Pancreas (tissue), 10 donors: Measurements from ENCODE around the gene GPC3. TPM values are rescaled to one million over a fixed set of nuclear protein-coding genes. Genes with fewer than 3 reads are reported as not detected.

Source experiments
- ATAC-seq, 4 donors: fragments of 200-7000 bp; cut with Tn5 transposase; one replicate each; pipeline versions ENCODE4 v1.8.0 to v1.9.1; 2020; ENCODE audit warnings: mild to moderate bottlenecking in 4 of 4, moderate library complexity in 4 of 4
- DNase-seq, 6 donors: peaks; one replicate each; pipeline ENCODE4 v3.0.0-alpha.2; 2020
- FAIRE-seq: peaks from 2 replicates; lab custom pipeline; 2012; peaks lifted over from hg19 to GRCh38; lab: Jason Lieb, UNC
- H3K27ac ChIP-seq, 4 donors: fragments of 200-600 bp; sonication (generic); 1 replicate in 3 of 4; 2 replicates in 1 of 4; pipeline versions ENCODE4 v1.5.0 to v1.8.0; 2020
- H3K27me3 ChIP-seq, 4 donors: fragments of 200-600 bp; one replicate each; pipeline ENCODE4 v1.8.0; 2021
- H3K36me3 ChIP-seq, 3 donors: fragments of 200-600 bp; sonication (generic) in 1 of 3; one replicate each; pipeline versions ENCODE4 v1.5.0 to v1.8.0; 2020 to 2021
- H3K4me1 ChIP-seq, 3 donors: fragments of 200-600 bp; one replicate each; pipeline ENCODE4 v1.8.0; 2021
- H3K4me3 ChIP-seq, 4 donors: fragments of 200-600 bp; sonication (generic) in 2 of 4; one replicate each; pipeline versions ENCODE4 v1.5.0 to v1.8.0; 2020 to 2021
- H3K9me3 ChIP-seq, 4 donors: fragments of 200-600 bp; one replicate each; pipeline ENCODE4 v1.8.0; 2021
- CTCF ChIP-seq, 4 donors: fragments of 200-600 bp; sonication (generic) in 3 of 4; IDR thresholded peaks; one replicate each; pipeline versions ENCODE4 v1.5.0 to v1.8.0; 2021; ENCODE audit warnings: antibody characterized with exemption in 4 of 4
- WGBS, 2 donors: extraction: QIAGEN DNeasy Blood & Tissue Kit; methylation state at CpG; one replicate each; pipeline ENCODE4 v1.1.7; 2013; 5-methylcytosine and 5-hydroxymethylcytosine counted together
- intact Hi-C, 3 donors: fragments of 100-400 bp; cut with DNase I; formaldehyde crosslinking; loops; one replicate each; pipeline versions ENCODE4 v1.11.1 to v1.14.2; 2022
- polyA plus RNA-seq, 2 donors: library from polyadenylated mRNA; stranded (reverse); fragments of 200-250 nt; gene quantifications; one replicate each; pipeline ENCODE4 v1.2.3, GENCODE V29; 2013
- total RNA-seq, 6 donors: library from RNA; stranded (reverse); fragmentation: NEBNext Ultra II Directional in 4 of 6; extraction: Animal tissue kit (Norgen Biotek cat#: 25700) in 4 of 6; gene quantifications; one replicate each; pipeline versions ENCODE4 v1.2.1 to v1.2.4, GENCODE V29; 2021 to 2023
- donor health status: healthy with polysubstance abuse.
- donor health status: DM: no; HTN: no; CAD: no; lungs with moderate emphysema.
- donor health status: DM: no; HTN: no; CAD: no.
- donor health status: control.
- donor health status: control.
- donor health status: Bipolar disorder and iron deficiency.
- donor health status: DM: yes; HTN: yes; CAD: no.
- donor health status: DM: no; HTN: no; CAD: no.
- donor health status: DM: no; HTN: no; CAD: no.
- donor health status: DM: yes; HTN: yes; CAD: no.

GPC3 gene
- total and polyA plus RNA-seq, 8 donors = 0.95 to 18.6 (median 2.7) TPM

GRCh38 chrX:133602881-133603280, 382.5 kb downstream of the GPC3 start:
- FAIRE-seq (peak; percentile 67), DNase-seq (no peak), ATAC-seq (no peak)
- WGBS, 2 donors = 69 to 92% methylated on average over 4 of the region's 4 CpGs
- H3K9me3 ChIP-seq = no peaks in the 10 kb centered on the region
- intact Hi-C loops = no loop called here
- H3K4me1 ChIP-seq = peaks cover 3 to 11% (median 6%) of the 10 kb centered on the region in 3 donors
- no peaks in the 10 kb centered on the region for H3K36me3 ChIP-seq
- H3K4me3 ChIP-seq = no peak overlapping the region
- peaks cover 0 to 8% (median 0%) of the 10 kb centered on the region in 4 donors for H3K27me3 ChIP-seq
- no peak for TF ChIP-seq CTCF (IDR thresholded peaks at IDR 0.05)
- no peak overlapping the region for H3K27ac ChIP-seq

GRCh38 chrX:133601116-133601515, 384.3 kb downstream of the GPC3 start:
- WGBS, 2 donors = 68 to 80% methylated on average over 4 of the region's 4 CpGs
- Histone ChIP-seq H3K27ac (no peak overlapping the region), H3K27me3 (peaks cover 0 to 8% (median 0%) of the 10 kb centered on the region in 4 donors), H3K36me3 (no peaks in the 10 kb centered on the region), H3K4me1 (peaks cover 0 to 6% (median 0%) of the 10 kb centered on the region in 3 donors), H3K4me3 (no peak overlapping the region), H3K9me3 (no peaks in the 10 kb centered on the region)
- DNase-seq = no peak
- intact Hi-C loops = no loop called here
- no peak for ATAC-seq
- FAIRE-seq = no peak
- no peak for TF ChIP-seq CTCF (IDR thresholded peaks at IDR 0.05)

GRCh38 chrX:133600536-133600935, 384.9 kb downstream of the GPC3 start:
- Histone ChIP-seq H3K36me3 (no peaks in the 10 kb centered on the region), H3K4me3 (no peak overlapping the region), H3K27me3 (peaks cover 0 to 8% (median 0%) of the 10 kb centered on the region in 4 donors), H3K9me3 (no peaks in the 10 kb centered on the region), H3K27ac (no peak overlapping the region), H3K4me1 (peaks cover 0 to 6% (median 0%) of the 10 kb centered on the region in 3 donors)
- TF ChIP-seq CTCF (IDR thresholded peaks at IDR 0.05) = no peak
- WGBS, 2 donors = 71 to 91% methylated on average over 1 of the region's 1 CpG
- ATAC-seq (no peak), FAIRE-seq (no peak), DNase-seq (no peak)
- intact Hi-C loops = no loop called here

GRCh38 chrX:133598601-133599335, 386.6 kb downstream of the GPC3 start:
- Histone ChIP-seq H3K27ac (no peak overlapping the region), H3K27me3 (peaks cover 0 to 8% (median 0%) of the 10 kb centered on the region in 4 donors), H3K4me1 (peaks cover 0 to 6% (median 0%) of the 10 kb centered on the region in 3 donors), H3K4me3 (no peak overlapping the region), H3K36me3 (no peaks in the 10 kb centered on the region), H3K9me3 (no peaks in the 10 kb centered on the region)
- TF ChIP-seq CTCF (IDR thresholded peaks at IDR 0.05) = no peak
- DNase-seq = no peak
- peak; percentile 26 for FAIRE-seq
- ATAC-seq = peak in 1 of 4 donors; percentile 36
- intact Hi-C loops = no loop called here
- WGBS, 2 donors = 31 to 56% methylated on average over 2 of the region's 2 CpGs

GRCh38 chrX:133594156-133594555, 391.2 kb downstream of the GPC3 start:
- TF ChIP-seq CTCF (IDR thresholded peaks at IDR 0.05) = no peak
- Histone ChIP-seq H3K4me3 (no peak overlapping the region), H3K27me3 (no peaks in the 10 kb centered on the region), H3K36me3 (no peaks in the 10 kb centered on the region), H3K9me3 (no peaks in the 10 kb centered on the region), H3K27ac (no peak overlapping the region), H3K4me1 (no peaks in the 10 kb centered on the region)
- ATAC-seq (no peak), DNase-seq (no peak), FAIRE-seq (no peak)
- intact Hi-C loops = no loop called here
- 74 to 92% methylated on average over 3 of the region's 3 CpGs for WGBS, 2 donors
